Measurements from ENCODE around the gene ZNF407.
"Not testable (repeated sequence)": the region's sequence is repeated elsewhere in the genome, so short reads cannot be mapped to it uniquely, and the experiment has no call there.

Gene ZNF407

GRCh38 chr18:75090336-75090735, 492.7 kb downstream of the ZNF407 start:
- no peak for DNase-seq (ENCODE audit: low read depth)
- TF ChIP-seq, protein P1, sequence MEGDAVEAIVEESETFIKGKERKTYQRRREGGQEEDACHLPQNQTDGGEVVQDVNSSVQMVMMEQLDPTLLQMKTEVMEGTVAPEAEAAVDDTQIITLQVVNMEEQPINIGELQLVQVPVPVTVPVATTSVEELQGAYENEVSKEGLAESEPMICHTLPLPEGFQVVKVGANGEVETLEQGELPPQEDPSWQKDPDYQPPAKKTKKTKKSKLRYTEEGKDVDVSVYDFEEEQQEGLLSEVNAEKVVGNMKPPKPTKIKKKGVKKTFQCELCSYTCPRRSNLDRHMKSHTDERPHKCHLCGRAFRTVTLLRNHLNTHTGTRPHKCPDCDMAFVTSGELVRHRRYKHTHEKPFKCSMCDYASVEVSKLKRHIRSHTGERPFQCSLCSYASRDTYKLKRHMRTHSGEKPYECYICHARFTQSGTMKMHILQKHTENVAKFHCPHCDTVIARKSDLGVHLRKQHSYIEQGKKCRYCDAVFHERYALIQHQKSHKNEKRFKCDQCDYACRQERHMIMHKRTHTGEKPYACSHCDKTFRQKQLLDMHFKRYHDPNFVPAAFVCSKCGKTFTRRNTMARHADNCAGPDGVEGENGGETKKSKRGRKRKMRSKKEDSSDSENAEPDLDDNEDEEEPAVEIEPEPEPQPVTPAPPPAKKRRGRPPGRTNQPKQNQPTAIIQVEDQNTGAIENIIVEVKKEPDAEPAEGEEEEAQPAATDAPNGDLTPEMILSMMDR (IDR thresholded peaks at IDR 0.05; ENCODE audit: insufficient read depth, low read depth, low read length, missing control alignments), result no peak
- no peak overlapping the region for H3K4me3 ChIP-seq (ENCODE audit: low read depth, low read length)

DNA sequence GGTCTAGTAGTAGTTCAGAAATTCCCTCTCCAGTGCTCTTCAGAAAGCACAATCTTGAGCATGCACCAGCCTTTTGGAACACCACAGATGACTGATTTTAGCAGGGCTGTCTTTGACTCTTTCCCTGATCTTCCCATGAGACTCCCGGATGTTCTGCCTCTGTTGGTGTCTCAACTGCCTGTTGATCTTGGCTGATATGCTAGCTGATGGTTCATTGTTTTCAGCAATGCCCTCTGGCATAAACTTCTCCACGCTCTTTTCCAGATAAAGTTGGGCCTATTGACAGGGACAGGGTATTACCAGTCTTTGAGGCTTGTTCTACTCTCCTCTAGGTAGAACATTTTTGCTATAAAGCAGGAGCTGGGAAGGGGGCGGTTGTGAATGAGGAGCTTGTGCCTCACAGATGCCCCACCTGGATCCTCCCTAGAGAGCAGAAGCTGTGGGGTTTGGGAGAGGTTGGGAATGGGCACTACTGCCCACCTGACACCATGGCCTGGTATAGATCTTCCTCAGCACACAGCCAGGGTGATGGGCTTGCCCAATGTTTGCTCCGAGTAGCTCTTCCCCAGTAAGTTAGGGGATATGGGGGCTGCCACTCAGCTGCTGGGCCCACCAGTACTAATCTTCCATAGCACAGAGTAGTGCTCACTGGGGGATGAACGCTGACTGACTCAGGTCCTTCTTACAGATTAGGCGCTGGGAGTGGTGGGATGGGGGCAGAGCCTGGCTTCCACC, 500.0 kb downstream of the ZNF407 start:
- no peak for DNase-seq (ENCODE audit: low read depth)
- TF ChIP-seq, protein P1 (IDR thresholded peaks at IDR 0.05; ENCODE audit: insufficient read depth, low read depth, low read length, missing control alignments), result no peak
- H3K4me3 ChIP-seq (ENCODE audit: low read depth, low read length), result no peak overlapping the region

DNA sequence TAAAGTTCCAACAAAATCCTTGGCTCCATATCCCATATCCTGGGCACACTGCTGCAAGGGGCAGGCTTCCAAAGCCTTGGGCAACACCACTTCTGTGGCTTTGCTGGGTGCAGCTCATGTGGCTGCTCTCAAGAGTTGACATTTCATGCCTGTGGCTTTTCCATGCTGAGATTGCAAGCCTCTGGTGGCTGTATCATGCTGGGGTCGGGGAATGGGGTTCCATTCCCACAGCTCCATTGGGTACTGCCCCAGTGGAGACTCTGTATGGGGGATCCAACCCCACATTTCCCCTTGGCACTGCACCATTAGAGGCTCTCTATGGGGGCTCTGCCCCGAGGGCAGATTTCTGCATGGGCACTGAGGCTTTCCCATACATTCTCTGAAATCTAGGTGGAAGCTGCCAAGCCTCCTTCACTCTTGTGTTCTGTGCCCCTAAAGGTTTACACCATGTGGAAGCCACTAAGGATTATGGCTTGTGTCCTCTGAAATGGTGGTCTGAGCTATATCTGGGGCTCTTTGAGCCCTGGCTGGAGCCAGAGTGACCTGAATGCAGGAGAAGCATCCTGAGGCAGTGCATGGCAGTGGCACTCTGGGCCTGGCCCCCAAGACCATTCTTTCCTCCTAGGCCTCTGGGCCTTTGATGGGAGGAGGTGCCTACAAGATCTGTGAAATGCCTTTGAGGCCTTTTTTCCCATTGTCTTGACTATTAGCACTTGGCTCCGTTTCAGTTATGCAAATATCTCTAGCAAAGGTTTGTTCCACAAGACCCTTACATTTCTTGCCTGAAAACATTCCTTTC, 503.4 kb downstream of the ZNF407 start:
- no peak overlapping the region for H3K4me3 ChIP-seq (ENCODE audit: low read depth, low read length)
- TF ChIP-seq, protein P1 (IDR thresholded peaks at IDR 0.05; ENCODE audit: insufficient read depth, low read depth, low read length, missing control alignments), result no peak
- DNase-seq (ENCODE audit: low read depth), result no peak

GRCh38 chr18:75101916-75102315, 504.2 kb downstream of the ZNF407 start:
- no peak for DNase-seq (ENCODE audit: low read depth)
- TF ChIP-seq, protein P1 (IDR thresholded peaks at IDR 0.05; ENCODE audit: insufficient read depth, low read depth, low read length, missing control alignments), result no peak
- no peak overlapping the region for H3K4me3 ChIP-seq (ENCODE audit: low read depth, low read length)

DNA sequence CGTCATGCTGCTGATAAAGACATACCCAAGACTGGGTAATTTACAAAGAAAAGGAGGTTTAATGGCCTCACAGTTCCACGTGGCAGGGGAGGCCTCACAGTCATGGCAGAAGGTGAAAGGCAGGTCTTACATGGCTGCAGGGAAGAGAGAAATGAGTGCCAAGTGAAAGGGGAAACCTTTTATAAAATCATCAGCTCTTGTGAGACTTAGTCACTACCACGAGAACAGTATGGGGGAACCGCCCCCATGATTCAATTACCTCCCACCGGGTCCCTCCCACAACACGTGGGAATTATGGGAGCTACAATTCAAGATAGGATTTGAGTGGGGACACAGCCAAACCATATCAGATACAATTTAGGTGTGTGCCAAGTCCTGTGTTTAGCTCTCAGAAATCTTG, 506.4 kb downstream of the ZNF407 start:
- DNase-seq (ENCODE audit: low read depth); H3K4me3 ChIP-seq (ENCODE audit: low read depth, low read length): not testable (repeated sequence)

- TF ChIP-seq, protein P1 (IDR thresholded peaks at IDR 0.05; ENCODE audit: insufficient read depth, low read depth, low read length, missing control alignments), result no peak
- DNase-seq (ENCODE audit: low read depth), result no peak
- no peak overlapping the region for H3K4me3 ChIP-seq (ENCODE audit: low read depth, low read length)
Observed at GRCh38 chr18:75104483-75104882, 506.8 kb downstream of the ZNF407 start.

DNA sequence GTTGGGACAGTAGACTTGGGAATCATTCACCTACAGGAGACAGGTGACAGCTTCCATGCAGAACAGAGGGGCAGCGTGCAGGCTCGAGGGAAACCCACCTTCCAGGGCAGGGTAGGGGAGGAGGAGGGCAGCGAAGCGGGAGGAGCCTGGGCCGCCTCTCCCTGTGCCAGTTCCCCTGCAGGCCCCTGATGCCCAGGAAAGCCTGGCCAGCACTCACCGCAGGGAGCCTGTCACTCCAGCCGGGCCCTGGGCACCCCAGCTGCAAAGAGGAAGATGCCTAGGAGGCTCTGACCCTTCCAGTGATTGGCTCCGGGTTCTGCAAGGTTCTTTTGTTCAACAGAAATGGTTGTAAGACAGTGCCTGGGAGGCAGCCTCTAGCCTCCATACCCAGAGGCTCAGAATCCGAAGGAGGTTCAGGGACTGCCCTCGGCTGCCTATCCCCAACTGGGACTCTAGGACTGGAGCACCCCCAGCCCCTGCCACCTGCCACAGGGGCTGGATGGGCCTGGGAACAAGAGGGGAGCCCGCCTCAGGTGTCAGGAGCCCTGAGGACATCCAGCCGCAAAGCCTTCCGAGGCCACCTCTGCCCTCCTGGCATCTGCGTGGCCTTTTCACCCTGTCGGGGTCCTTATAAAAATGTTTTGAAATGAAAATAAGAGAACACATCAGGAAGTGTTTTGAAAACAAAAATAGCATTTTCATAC, 508.0 kb downstream of the ZNF407 start:
- no peak overlapping the region for H3K4me3 ChIP-seq (ENCODE audit: low read depth, low read length)
- TF ChIP-seq, protein P1 (IDR thresholded peaks at IDR 0.05; ENCODE audit: insufficient read depth, low read depth, low read length, missing control alignments), result no peak
- no peak for DNase-seq (ENCODE audit: low read depth)
